GM21360 (cell line): ENCODE results near the gene EXOC4.
"Not testable (repeated sequence)": the region's sequence is repeated elsewhere in the genome, so short reads cannot be mapped to it uniquely, and the experiment has no call there.

ENCODE experiments used
- ATAC-seq: cut with Tn5 transposase; IDR thresholded peaks from one replicate; pipeline ENCODE4 v1.9.1; 2021; ENCODE audit warnings: mild to moderate bottlenecking, moderate library complexity; ENCODE audit not compliant: unreplicated experiment

Gene EXOC4

DNA sequence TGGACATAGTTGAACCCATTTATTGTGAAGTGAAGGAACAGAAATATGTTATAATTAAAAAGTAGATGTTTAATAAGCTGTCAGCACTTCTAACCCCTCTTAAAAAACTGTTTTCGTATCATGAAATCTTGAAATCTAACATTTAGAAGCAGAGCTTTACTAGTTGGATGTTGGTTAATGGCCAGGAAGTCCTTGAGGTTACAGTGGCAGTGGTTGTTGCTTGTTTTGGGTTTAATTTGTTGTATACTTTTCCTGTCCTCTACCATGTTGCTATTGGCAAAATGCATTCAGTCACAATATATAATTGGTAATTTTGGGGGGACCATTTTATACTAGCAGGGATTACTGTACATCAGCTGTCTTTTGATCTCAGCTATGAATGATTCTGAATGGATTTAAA lies 60.7 kb downstream of the EXOC4 start:
- no peak for ATAC-seq

DNA sequence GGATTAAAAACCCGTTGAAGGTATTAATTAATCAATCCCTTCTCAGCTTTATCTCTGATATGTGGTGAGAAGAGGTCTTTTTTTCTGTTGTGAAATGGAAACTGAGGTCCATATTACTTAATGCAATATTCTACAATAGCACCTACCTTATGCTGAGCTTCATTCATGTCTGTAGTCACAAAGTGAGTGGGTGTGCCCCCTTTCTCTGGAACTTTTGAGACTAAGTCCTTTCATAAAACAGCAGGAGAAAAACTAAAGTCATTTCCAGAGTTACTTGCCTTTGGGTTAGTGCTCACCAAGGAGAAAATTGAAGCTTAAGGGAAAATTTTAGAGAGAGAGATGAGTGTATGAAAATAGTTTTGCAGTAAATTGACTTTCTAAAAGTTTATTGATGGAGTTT lies 61.2 kb downstream of the EXOC4 start:
- ATAC-seq: no peak

DNA sequence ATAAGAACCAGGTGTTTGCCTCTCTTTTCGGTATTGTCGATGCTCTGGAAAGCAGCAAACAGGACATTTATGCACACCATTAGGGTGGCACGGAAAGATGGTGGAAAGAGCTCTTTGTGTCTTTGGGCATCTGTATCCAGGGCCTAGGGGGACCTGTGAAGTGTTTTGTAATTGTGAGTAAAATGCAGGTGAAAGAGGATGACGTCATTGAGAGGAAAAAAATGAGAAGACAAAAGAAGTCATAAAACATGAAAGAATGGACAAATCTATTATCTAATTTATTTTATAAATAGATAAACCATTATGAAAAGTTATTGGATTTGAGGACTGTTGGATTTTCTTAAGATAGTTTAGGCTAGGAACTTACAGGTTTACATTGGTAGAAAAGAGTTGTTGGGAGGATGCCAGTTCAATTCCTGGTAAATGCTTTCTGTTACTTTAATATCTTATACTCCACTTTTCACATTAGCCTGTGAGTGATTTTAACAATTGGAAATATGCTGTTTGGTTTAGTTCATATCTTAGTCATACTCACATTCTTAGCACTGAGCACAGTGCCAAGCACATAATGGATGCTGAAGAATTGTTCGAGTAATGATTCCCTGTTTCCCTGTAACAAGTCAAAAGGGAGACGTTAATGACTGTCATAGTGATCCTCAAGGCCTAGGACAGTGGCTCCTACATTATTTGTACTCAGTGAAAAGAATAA lies 62.6 kb downstream of the EXOC4 start:
- no peak for ATAC-seq

DNA sequence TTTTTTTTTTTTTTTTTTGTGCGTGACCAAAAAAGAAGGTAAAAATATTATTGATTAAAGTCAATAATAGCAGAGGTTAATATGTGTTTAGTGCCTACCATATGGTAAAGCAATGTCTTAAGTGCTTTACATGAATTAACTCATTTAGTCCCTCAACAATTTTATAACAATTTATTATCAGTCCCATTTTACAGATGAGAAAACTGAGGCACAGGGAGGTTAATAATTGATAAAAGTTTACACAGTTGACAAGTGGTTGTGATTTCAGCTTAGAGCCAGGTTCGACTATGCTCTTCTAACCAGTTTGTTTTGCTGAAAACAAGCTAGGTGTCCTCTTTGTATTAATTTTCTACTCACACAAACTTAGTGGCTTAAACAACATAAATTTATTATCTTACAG lies 67.0 kb downstream of the EXOC4 start:
- no peak for ATAC-seq

DNA sequence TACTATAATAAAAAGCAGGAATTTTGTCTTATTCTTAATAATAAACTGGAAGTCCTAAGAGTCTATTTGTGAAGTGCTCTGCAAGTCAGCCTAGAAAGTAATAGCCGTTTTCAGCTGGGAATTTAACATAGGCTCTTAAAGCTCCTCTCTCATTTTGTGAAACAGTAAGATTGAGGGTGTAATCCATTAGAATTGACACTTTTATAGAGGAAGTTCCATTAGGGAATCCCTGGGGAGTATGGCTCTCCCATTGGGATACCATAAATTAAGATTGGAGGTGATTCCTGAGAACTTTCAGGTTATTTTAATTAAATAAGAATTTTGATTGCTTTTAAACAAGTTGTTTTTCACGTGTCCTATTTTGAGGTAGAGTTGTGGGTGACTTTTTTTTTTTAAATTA lies 68.0 kb downstream of the EXOC4 start:
- ATAC-seq: no peak

DNA sequence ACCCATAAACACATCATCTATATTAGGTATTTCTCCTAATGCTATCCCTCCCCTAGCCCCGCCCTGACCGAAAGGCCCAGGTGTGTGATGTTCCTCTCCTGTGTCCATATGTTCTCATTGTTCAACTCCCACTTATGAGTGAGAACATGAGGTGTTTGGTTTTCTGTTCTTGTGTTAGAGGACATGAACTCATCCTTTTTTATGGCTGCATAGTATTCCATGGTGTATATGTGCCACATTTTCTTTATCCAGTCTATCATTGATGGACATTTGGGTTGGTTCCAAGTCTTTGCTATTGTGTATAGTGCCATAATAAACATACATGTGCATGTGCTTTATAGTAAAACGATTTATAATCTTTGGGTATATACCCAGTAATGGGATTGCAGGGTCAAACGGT lies 68.5 kb downstream of the EXOC4 start:
- not testable (repeated sequence) for ATAC-seq

DNA sequence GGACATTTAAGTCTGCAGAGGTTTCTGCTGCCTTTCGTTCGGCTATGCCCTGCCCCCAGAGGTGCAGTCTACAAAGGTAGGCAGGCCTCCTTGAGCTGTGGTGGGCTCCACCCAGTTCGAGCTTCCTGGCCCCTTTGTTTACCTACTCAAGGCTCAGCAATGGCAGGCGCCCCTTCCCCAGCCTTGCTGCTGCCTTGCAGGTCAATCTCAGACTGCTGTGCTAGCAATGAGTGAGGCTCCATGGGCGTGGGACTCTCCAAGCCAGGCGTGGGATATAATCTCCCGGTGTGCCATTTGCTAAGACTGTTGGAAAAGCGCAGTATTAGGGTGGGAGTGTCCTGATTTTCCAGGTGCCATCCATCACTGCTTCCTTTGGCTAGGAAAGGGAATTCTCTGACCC lies 73.9 kb downstream of the EXOC4 start:
- not testable (repeated sequence) for ATAC-seq

DNA sequence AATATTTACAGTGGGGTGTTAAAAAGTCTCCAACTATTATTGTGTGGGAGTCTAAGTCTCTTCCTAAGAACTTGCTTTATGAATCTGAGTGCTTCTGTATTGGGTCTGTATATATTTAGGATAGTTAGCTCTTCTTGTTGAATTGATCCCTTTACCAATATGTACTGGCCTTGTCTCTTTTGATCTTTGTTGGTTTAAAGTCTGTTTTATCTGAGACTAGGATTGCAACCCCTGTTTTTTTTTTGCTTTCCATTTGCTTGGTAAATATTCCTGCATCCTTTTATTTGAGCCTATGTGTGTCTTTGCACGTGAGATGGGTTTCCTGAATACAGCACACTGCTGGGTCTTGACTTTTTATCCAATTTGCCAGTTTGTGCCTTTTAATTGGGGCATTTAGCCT lies 75.1 kb downstream of the EXOC4 start:
- not testable (repeated sequence) for ATAC-seq

DNA sequence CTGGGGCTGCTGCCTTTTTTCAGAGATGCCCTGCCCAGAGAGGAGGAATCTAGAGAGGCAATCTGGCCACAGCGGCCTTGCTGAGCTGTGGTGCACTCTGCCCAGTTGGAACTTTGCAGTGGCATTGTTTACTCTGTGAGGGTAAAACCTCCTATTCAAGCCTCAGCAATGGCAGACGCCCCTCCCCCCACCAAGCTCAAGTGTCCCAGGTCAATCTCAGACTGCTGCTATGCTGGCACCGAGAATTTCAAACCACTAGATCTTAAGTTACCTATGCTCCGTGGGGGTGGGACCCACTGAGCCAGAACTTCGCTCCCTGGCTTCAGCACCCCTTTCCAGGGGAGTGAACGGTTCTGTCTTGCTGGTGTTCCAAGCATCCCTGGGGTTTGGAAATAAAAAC lies 77.2 kb downstream of the EXOC4 start:
- no peak for ATAC-seq

DNA sequence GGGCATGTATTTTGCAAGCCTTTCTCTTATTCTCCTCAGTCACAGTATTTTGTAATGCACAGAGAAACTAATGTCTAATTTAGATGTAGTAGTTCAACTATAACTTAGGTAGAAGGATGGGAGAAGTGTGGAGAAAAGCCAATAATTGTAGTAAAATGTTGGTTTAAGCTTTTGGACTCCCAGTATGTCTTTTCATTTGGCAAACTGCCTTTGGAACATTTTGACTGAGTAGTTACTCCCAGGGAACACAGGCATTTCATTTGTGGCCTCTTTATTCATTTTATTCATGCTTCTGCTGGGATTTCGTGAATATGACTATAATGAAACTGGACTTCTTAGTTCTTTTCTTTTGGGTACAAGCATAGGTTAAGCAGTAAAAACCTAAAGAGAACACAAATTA lies 79.0 kb downstream of the EXOC4 start:
- ATAC-seq: no peak

DNA sequence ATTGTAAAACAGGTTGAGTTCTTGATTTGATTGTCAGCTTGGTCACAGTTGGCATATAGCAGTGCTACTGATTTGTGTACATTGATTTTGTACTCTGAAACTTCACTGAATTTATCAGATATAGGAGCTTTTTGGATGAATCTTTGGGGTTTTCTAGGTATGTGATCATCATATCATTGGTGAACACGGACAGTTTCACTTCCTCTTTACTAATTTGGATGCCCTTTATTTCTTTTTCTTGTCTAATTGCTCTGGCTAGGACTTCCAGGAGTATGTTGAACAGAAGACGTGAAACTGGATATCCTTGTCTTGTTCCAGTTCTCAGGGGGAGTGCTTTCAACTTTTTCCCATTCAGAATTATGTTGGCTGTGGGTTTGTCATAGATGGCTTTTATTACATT lies 86.9 kb downstream of the EXOC4 start:
- no peak for ATAC-seq

DNA sequence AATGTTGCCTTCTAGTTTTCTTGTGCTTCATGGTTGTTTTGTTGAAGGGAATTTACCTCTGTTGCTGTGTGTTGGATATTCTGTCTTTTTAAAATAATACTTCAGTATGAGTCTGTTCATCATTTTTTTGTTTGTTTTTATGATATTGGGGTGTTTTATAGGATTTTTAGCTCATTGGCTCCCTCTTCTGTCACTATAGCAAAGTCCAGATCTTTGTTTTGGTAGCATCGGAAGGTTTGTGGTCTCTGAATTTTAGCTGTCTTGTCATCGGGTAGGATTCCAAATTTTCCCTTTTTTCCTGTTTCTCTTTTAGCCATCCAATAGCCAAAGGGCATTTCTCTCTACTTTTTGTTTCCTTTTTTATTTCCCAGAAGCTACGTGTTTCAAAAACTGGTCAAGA lies 91.4 kb downstream of the EXOC4 start:
- ATAC-seq: no peak

DNA sequence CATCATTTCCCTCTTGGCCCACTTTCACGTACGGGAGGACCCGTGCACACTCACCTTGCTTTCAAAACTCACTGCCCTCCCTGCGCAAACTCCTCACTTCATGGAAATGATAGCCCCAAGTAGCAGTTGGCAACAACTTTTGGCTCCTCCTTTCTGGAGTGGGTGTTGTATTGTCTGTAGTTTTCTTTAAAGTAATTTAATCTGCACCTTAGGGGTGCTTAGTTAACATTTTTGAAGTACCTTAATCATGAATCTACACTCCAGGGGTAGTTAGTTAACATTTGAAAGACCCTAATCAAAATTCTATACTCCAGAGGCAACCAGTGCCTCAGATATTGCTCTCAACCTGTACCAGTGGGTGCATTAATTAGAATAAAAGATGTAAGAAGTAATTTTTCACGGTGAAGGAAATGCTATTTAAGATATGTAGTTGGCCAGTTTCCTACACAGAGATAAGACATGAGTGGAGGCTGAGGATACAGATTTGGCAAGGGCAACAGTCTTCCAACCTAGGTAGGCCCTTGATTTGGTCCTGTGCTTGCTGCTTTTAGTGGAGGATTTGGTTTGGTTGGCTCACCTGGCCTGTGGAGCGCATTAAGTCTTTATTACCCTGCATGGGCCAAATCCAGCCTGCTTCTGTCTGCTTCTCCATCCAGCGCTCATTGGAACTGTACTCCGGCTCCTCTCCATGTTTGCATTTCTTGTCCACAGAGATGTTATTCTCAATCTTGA lies 93.0 kb downstream of the EXOC4 start:
- ATAC-seq: no peak

DNA sequence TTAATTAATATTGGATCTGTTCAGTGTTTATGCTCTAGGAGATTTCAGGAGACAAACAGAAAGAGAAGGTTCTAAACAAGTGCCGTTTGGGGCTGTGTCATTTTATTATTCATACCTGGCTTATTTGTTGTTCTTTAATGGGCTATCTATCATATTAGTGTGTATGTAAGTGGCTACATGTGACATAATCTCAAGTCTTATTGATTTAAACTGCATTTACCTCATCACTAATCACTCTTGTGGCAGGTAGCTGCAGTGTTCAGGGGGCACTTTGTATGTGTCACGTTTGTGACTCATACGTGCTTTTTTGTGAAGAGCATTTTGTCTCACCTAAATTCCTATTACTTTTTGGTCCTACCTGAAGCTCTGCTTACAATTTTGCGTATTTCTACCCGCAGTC lies 95.4 kb downstream of the EXOC4 start:
- no peak for ATAC-seq

DNA sequence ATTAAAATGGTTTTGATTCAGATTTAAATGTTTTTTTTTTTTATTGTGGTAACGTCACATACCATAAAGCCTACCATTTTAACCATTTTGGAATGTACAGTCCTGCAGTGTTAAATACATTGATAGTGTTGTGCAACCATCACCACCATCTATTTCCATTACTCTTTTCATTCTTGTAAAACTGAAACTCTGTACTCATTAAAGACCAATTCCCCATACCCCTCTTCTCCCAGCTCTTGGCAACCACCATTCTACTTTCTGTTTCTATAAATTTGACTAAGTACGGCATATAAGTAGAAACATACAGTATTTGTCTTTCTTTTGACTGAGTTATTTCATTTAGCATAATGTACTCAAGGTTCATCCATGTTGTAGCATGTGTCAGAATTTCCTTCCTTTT lies 96.2 kb downstream of the EXOC4 start:
- peak; percentile 66 for ATAC-seq

DNA sequence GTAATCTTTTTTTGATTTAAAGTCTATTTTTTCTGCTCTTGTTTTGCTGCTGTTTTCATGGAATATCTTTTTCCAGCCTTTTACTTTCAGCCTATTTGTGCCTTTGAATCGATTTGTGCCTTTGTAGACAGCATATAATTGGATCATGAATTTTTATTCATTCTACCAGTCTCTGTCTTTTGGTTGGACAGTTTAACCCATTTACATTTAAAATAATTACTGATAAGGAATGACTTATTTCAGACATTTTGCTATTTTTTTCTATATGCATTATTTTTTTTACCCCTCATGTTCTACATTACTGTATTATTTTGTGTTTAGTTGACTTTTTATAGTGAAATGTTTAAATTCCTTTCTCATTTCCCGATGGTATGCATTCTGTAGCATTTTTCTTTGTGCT lies 99.6 kb downstream of the EXOC4 start:
- no peak for ATAC-seq

DNA sequence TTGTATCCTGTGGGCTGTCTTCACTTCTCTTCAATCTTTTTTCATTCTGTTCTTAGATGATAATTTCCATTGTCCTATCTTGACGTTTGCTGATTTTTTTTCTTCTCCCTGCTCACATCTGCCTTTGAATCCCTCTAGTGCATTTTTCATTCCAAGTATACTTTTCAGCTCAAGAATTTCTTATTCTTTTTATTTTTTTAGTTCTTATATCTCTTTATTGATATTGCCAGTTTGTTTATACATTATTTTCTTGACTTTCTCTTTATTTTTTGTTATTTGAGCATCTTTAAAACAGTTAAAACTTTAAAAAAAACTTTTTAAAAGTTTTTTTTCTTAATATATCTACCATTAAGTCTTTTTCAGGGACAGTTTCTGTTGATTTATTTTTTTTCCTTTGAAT lies 100.9 kb downstream of the EXOC4 start:
- no peak for ATAC-seq

DNA sequence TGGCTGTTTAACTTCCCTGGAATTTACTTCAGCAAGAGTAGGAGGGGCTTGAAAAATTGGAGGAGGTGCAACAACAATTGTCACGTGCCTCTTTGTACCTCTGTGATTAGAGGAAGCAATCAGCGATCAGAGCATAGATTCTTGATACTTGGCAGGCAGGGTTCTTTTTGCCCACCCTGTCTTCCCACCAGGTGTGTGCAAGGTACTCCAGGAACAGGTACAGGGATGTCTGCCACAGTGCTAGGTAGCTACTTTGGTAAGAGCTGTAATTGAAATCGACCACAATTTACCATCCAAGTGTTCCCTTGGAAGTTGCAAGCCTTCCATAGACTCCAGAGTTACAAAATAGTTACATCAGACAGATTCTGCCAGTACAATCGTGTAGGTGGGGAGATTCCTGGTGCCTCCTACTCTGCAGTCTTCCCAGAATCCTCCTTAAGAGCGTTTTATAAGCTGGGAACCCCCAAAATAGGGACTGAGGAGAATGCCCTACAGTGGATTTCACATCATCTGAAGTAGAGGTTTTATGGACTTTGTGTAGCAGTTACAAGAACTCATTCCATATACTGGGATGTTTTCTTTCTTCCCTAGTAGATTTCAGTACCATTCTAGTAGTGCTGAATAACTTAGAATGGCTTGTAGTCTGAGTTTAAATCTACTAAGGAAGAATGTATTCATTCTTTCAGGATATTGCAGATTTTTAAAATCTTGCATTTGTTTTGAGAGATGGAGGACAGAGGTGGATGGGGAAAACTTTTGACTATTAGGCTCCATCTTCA lies 101.9 kb downstream of the EXOC4 start:
- no peak for ATAC-seq

DNA sequence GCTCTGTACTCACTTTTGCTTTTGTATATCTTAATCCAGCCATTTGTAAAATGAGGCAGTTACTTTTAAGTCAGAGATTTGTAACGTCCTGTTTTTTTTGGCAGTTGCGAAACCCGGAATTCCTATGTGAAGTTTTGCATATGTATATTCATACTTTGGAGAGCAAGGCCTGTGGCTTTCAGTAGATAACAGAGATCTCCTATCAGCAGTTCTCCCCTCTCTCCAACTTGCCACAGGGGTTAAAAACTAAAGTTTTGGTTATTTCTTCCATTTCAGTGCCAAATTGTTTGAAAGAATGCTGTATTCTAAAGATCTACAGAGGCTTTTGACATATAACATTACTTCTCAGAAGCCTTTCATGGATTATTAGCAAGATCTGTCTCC lies 102.4 kb downstream of the EXOC4 start:
- no peak for ATAC-seq

DNA sequence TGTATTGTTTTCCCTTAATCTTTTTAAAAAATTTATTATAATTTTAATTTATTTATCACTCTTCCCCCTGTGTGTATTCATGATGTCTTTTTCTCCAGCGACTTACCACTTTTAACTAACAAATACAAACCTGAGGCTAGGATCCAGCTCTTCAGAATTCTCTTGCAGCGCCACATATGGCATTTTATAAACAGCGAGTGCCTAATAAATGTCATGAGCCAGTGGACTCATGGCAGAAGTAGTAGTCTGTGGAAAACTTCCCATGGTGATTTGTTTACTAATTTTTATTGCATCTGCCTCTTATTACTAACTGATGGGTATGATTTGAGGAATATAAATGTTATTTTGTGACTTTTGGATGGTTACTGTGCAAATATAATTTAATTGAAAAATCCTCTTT lies 102.9 kb downstream of the EXOC4 start:
- ATAC-seq: no peak

DNA sequence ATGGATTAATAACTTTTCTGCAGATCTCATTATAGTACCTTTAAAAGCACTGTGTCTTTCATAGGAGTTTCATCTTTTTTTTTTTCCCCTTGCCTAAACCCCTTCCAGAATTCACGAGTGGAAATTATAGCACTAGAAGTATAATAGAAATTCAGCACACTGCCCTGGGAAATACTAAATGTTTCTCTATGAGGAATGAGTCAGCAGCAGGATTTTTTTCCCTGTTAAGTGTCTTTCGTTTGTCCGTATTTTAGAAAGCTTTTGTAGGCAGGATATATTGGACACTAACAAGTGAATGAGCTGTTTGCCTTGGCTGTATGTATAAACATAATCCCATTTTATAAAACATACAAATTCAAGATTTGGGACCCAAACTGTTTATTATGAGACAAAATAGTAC lies 105.8 kb downstream of the EXOC4 start:
- ATAC-seq: no peak

DNA sequence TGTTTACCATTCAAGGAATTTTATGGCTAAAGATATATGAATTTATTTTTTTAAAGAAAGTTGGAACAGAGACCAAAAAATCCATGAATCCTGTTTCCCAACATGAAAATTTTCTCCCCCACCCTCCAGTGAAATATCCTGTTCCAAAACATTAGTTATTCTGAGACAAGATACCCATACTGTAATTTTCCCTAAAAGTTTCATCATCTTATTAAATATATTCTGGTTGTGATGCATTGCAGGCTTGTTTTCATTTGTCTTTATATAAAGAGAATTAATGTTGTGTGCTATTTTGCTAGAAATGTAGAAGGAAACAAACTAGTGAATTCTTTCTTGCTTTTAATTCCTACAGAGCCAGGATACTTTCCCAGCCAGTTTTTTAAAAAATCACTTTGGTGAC lies 106.6 kb downstream of the EXOC4 start:
- ATAC-seq: no peak
